ENCODE results near the gene DOCK4. TPM values are rescaled to one million over a fixed set of nuclear protein-coding genes. Genes with fewer than 3 reads are reported as not detected.
A peak's percentile ranks its signal among the peaks of the same experiment; 100 is the strongest.

Gene DOCK4
- total RNA-seq, 1 donor from 2014 or later = 14.9 TPM

DNA sequence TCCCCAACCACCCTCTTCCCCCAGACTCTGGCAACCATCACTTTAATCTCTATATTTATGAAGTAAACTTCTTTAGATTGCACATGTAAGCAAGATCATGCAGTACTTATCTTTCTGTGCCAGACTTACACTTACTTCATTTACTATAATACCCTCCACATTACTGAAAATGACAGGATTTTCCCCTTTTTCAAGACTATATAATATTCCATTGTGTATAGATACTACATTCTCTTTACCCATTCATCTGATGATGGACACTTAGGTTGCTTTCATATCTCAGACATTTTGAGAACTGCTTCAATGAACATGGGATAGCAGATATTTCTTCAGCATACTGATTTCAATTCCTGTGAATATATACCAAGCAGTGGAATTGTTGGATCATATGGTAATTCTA is 4.4 kb downstream of the DOCK4 start:
- DNase-seq (no peak), ATAC-seq (ENCODE audit: poor library complexity) (no peak)
- intact Hi-C loops (cut with DNase I) = loop anchor here (10.0 kb wide), 1 partner anchor 147 kb away; no protein-coding TSS in a partner anchor

DNA sequence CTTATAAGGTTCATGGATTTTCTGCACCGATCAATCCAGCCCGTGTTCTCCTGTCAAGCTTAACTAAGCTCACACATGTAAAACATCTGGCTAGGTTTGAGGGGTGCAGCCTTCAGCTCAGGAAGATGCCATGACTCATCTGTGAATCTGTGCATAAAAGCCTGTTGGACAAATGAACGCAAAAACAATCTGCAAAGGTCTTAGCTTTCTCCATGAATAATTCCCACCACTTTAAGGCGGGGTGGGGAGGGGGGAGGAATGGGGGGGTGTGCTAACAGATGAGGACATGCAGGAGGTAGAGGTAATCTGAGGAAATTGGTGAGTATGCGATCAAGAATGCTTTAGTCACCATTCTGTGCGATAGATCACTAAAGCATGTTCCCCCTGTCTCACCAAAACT is 4.8 kb downstream of the DOCK4 start:
- intact Hi-C loops (cut with DNase I) = loop anchor here (10.0 kb wide), 1 partner anchor 147 kb away; no protein-coding TSS in a partner anchor
- DNase-seq = no peak
- ATAC-seq (ENCODE audit: poor library complexity) = no peak

DNA sequence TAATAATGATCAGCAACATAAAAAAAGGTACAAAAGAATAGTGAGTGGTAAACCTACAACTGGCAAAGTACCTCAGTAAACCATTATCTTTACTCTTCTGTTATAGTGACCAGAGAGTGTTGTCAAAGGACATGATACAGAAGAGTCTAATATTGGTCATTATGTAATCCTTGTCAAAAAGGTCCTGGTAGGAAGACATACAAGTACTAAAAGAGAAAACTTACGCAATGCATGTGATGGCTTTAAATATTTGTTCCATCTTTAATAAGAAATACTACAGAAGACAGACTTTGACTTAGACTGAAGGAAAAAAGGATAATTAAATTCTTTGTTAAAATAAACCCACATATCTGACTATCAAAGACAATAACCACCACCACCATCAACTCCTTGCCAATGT is 6.5 kb downstream of the DOCK4 start:
- intact Hi-C loops (cut with DNase I) = loop anchor here (10.0 kb wide), 1 partner anchor 145 kb away; no protein-coding TSS in a partner anchor
- no peak for DNase-seq
- no peak for ATAC-seq (ENCODE audit: poor library complexity)

DNA sequence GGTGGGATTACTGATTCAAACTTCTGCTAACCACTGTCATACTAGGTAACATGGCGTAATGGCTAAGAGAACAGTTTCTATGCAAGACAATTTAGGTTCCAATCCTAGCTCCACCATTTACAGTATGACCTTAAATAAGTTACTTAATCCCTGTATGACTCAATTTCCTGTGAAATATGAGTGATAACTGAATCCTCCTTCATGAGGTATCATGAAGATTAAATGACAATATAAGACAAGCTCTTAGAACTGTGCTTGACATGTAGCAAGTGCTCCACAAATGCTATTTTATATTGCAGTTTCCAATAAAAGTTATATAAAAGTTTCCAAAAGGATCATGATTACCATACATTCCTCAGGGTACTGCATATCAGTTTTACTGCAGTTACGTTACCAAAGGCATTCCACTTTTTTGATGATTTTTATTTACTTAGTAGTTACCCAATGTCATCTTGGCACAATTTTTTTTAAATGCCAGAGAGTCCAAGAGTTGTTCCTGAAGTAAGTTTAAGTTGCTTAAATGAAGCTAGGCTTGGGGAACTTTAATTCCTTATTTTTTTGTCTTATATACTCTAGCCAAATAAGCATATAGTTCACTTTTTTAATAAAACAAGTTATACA is 7.1 kb downstream of the DOCK4 start:
- intact Hi-C loops (cut with DNase I) = no loop called here
- no peak for ATAC-seq (ENCODE audit: poor library complexity)
- no peak for DNase-seq

DNA sequence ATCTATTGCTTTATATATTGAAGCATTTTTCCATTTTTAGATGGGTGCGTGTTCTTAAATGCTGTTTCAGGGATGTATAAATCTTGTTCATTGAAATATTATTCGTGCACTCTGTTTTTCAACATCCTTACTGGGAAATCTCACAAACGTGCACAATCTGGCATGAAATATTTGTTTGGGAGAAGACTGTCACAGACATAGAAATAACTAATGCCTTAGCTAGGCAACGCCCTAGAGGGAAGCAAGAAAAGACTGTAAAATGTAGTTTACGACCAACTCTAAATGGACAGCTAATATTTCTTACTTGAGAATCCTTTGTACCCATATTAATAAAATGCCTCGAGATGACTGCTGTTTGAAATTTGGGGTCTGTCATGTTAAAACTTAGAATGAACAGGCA is 8.9 kb downstream of the DOCK4 start:
- no peak for DNase-seq
- intact Hi-C loops (cut with DNase I) = no loop called here
- ATAC-seq (ENCODE audit: poor library complexity) = no peak

DNA sequence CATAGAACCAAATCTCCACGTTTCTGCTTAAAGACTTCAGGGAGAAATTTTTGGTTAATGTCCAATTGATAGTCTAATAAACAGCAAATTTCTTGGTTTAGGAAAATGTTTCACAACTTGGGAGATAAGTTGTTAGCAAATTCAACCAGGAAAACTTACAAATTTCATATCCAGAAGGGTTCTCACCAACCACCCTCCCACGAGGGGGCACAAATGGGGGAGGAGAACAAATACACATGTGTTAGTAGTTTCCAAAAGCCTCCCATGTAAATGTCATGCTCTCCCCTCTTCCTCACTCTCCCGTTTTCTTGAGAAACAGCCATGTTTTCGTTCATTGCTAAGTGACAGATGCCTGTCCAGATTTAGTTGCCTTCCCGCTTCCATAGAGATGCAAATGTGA is 10.5 kb downstream of the DOCK4 start:
- intact Hi-C loops (cut with DNase I) = no loop called here
- DNase-seq = no peak
- no peak for ATAC-seq (ENCODE audit: poor library complexity)

DNA sequence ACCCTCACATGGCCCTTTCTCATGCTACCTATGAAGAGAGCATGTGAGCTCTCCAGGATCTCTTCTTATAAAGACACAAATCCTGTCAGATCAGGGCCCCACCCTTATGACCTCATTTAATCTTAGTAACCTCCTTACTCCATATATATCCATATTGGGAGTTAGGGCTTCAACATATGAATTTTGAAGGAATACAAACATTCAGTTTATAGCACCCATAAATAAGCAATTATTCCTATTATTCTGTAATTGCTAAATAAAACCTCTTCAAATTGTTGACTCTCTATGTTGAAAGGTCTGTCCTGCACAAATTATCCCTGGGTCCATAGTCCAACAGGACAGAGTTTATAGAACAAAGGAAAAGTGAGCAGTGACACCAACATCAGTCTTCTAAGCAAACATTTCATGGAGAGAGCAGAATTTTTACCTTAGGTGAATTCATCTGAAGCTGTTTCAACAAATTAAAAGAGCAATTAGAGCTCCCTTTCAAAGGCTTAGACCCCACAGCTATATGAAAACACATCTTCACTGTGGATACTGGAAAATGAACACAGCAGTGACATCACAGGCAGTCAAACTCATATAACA is 12.2 kb downstream of the DOCK4 start:
- DNase-seq = no peak
- ATAC-seq (ENCODE audit: poor library complexity) = no peak
- intact Hi-C loops (cut with DNase I) = no loop called here

DNA sequence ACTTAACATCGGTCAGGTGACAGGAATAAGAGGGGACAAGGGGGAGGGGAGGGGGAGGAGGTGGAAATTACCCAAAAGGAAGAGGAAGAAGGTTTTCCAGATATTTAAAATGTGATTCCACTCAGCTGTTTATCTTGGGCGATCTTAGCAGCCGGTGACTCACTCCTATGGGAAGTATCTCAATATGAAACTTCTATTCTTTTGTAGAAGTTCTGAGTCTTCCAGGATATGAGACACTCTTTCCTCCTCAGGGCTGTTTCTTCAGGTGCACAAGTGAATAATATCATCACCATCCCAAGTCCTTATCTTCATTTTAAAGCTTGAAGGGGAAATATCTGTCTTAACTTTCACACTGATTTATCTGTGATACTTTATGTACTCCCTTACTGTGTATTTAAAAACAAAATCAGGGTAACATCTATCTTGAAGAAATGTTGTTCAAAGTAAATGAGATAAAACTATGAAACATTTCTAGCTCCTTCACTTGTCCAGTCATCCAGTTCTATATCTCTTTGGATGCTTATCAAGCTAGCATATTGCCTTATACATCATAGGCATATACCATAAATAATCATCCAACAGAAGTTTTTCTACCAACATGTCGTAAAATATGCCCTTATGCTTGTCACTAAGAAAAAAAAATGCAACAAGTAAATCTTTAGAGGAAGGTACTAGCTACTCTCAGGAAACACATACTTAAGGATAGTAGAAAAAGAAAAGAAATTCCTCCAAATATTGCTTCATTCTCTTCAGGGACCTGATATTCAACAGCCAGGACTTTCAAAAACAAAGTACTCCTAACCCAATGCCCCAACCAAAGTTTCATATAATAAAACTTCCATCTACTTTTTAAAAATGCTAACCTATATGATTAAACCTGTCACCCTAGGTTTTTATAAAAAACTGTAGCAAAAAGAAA is 13.7 kb downstream of the DOCK4 start:
- DNase-seq (no peak), ATAC-seq (ENCODE audit: poor library complexity) (peak; percentile 53)
- intact Hi-C loops (cut with DNase I) = no loop called here

DNA sequence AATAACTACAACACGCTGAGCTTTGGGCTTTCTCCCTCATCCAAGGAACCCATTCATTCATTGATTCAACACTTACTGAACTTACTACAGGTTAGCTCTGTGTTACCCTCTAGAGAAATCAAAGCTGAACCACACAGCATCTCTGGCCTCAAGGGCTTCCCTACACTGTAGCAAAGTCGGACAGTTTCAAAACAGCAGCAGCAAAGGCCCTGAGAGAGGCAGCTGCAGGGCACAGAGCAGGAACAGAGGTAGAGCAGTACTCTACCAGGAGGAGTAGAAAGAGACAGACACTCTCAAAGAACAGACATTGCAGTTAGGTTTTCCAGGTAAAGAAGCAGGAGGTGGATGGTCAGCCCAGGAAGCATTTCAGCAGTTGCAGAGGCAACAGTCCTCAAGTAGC is 16.1 kb downstream of the DOCK4 start:
- intact Hi-C loops (cut with DNase I) = no loop called here
- no peak for ATAC-seq (ENCODE audit: poor library complexity)
- no peak for DNase-seq

DNA sequence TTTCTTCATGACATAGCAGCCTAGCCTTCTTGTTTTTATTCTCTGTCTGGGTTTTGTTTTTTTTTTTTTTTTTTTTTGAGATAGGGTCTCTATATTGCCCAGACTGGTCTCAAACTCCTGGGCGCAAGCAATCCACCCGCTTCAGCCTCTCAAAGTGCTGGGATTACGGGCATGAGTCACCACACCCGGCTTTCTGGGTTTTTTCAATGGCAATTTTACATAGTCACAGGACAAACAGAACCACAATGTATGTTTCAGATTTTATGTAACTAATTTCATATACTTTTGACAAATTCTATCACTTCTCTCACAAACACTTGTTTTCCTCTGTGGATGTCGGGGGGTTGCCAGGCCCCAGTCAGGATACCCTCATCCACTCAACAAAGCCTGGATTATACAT is 16.5 kb downstream of the DOCK4 start:
- ATAC-seq (ENCODE audit: poor library complexity) = no peak
- intact Hi-C loops (cut with DNase I) = no loop called here

DNA sequence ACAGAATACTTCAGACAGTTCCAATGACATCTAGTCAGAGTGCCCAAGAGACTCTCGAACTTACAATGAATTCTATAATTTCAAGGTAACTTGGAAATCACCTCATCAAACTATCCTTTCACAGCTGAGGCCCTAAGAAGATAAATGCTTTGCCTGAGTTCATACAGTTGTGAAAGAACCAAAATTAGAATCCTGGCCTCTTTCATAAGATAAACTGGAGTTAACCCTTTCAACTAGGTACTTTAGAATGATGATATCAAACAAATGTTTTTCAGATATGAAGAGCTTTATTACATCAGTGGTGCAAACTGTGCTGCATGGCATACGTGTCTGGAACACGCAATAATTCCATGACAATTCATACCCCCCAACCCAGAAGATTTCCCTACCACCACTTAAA is 17.9 kb downstream of the DOCK4 start:
- intact Hi-C loops (cut with DNase I) = no loop called here
- ATAC-seq (ENCODE audit: poor library complexity) = no peak

More for the DNA sequence above, 16.5 kb downstream of the DOCK4 start:
- DNase-seq = no peak

DNA sequence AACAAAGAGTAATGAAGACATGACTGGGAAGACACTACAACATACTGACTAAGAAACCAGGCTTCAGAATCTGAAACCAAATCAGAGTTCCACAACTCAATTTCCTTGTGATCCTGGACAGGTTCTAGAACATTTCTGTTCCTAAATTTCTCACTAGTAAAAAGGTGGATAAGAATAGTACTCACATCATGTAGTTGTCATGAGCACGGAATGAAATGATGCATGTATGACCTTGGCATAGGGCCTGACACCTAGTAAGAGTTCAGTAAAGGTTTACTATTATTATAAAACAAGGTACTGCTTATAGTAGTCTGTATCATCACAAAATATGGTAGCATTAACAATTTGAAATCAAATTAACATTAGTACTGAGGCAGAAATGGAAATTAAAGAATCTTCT is 19.9 kb downstream of the DOCK4 start:
- DNase-seq (no peak), ATAC-seq (ENCODE audit: poor library complexity) (no peak)
- intact Hi-C loops (cut with DNase I) = no loop called here

More for the DNA sequence above, 17.9 kb downstream of the DOCK4 start:
- no peak for DNase-seq

DNA sequence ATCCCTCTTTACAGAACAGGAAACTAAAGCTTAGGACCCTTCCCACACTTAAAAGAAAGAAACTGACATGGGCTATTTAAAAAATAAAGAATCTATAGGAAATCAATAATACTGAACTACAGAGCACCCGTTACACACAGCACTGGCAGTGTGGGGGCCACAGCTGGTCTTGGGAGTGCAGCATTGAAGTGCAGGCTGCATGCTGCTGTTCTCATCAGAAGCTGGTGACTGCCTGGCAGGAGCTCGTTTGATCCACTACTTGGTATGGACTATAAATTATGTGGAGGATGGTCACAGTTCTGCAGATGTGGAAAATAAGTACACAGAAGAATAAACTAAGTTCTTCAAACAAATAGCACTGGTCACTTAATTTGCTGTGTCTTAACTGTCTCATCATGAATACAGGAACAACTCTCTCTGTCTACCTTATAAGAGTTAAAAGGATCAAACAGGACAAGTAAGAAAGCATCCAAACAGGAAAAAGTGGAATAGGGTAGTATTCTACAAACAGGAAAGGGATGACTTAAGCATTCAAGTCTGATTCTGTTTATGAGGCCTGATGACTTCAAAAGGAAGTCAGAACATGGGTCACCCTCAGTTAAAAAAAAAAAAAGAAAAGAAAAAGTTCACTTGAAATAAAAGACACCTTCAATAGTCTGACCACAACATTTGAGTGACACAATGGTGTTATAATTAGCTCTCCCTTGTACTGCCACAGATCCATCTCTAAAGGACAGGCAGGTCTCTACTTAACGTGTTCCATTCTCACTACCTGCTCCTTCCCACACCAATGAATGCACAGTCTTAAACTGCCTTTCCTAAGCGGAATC is 21.0 kb downstream of the DOCK4 start:
- intact Hi-C loops (cut with DNase I) = no loop called here
- ATAC-seq (ENCODE audit: poor library complexity) (peak; percentile 44), DNase-seq (no peak)

DNA sequence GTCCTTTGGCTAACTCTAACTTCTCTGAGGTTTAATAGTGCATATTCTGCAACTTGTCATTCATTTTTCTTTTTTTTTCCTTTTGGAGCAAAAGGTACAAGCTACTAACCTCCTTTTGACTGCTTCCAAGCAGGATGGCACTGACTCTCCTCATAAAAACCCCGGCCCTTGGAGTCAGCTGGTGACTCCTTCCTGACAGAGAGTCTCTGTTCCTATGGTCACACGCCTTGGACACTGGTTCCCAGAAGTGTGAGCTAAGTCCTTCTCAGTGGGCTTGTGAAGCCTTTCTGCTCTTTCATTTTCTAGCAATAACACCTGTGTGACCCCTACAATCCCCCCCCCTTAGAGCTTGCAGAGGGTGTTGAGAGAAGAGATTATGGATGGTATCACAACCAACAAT is 21.7 kb downstream of the DOCK4 start:
- ATAC-seq (ENCODE audit: poor library complexity) (no peak), DNase-seq (no peak)
- intact Hi-C loops (cut with DNase I) = no loop called here

DNA sequence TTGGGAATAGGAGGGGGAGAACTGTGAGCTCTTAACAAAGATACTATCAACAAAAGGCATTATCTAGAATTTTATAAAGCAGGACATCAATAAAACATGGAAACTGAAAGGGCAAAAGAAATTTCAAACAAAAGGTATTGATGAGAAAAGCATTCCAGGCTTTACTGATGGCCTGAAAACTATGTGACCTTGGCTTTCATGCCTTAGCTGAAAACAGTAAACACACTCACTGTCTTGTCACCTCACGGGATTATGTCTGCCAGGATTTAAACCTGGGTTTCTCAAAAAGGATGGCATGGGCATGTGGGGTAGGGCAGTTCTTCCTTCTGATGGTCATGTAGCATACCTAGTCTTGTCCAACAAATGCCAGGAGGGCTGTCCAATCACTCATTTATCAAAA is 22.9 kb downstream of the DOCK4 start:
- DNase-seq = no peak
- intact Hi-C loops (cut with DNase I) = no loop called here
- no peak for ATAC-seq (ENCODE audit: poor library complexity)

DNA sequence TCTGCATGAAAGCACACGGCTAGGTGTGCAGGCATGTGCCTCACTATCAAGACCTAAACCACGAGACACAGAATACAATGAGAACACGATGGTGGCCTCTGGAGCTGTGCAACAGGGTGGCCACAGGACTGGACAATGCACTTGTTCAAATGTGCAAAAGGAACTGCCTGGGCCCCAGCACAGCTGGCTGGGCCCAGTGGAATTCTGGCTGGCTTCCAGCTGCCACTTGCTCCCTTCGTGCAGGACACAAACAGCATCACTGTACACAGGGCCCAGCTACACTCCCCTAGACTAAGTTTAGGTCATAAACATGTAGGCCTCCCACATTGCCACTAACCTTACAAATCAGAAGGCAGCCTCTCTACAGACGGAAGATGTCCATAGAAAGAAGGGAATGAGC is 23.4 kb downstream of the DOCK4 start:
- ATAC-seq (ENCODE audit: poor library complexity) = peak; percentile 74
- intact Hi-C loops (cut with DNase I) = no loop called here
- peak; percentile 77 for DNase-seq

DNA sequence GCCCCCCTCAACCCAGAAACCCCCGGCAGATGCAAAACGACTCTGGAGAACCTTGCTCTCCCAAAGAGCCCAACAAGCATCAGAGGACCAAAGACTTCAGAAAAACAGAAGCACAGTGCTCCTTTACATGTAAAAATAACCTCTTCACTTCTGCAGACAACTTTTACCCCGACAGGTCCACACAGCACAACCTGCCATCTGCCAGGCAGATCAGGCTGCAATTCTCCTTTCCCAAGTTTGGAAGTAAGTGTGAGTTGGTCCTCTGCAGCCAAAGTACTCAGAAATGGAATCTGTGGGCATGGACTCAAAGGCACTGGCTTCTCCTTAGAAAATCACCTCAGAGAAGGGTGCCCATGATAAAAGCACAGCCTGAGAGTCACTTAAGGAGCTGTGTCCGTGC is 26.0 kb downstream of the DOCK4 start:
- peak; percentile 30 for ATAC-seq (ENCODE audit: poor library complexity)
- intact Hi-C loops (cut with DNase I) = no loop called here
- DNase-seq = no peak

DNA sequence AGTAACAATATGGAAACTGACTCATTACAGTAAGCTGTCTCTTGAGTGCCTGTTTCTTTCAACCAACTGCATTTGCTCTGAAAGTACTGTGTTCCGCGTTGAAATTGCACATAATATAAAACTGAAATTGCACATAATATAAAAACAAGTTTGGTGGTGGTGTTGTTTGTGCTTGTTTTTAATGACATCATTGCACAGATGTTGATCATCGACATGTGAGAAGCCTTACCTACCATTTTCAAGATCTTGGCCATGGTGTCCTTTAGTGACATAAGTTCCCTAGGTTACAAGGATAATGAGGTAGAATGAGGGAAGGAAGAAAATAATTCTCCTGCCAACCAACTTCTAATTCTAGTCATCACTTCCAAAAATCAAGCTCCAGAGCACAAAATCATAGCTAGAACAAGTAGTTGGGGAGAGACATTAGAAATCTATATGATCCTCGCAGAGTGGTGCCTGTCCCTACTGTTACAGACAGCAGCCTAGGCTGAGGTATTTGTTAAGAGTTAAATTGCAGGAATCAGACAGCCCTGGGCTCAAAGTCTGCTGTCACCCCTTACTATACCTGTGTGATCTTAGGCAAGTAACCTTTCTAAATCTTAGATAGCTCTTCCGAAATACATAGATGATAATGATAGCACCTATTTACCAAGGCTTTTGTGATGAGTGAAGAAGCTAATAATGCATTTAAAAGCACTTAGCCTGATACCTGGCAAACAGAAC is 29.3 kb downstream of the DOCK4 start:
- ATAC-seq (ENCODE audit: poor library complexity) = no peak
- intact Hi-C loops (cut with DNase I) = no loop called here

More for the DNA sequence above, 29.3 kb downstream of the DOCK4 start:
- DNase-seq = no peak
